OCI-LY3 (cell line): ENCODE results near the gene ACSL4.

Experiments
- EZH2phosphoT487 ChIP-seq: fragments of 200-600 bp; shearing (Covaris generic); IDR thresholded peaks from 2 replicates; pipeline ENCODE4 v1.6.1; 2018; ENCODE audit warnings: antibody characterized with exemption, mixed run types, low read depth
- TF ChIP-seq, protein P1 (sequence below): fragments of 200-600, 300-600 bp; sonication (generic); IDR thresholded peaks from 2 replicates; pipeline ENCODE4 v1.5.1; 2014; ENCODE audit warnings: antibody characterized with exemption, low read length, low read depth

DNA sequence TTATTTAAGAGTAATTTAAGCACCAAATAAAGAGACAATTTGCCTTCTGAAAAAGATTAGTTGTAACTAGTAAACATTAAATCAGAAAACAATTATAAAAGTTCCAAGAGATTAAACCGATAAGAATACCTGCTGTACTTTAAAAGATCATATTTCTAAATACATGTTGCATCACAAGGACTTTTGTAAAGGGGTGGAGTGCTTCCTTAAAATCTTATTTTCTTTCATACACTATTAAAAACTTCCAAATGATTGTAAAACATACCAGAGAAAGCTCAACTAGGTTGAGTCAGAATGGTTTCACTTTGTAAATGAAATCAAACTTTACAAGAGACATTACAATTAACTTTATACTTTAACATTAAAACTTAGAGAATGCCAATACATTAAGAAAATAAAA lies 41.8 kb downstream of the ACSL4 start:
- TF ChIP-seq, protein P1, sequence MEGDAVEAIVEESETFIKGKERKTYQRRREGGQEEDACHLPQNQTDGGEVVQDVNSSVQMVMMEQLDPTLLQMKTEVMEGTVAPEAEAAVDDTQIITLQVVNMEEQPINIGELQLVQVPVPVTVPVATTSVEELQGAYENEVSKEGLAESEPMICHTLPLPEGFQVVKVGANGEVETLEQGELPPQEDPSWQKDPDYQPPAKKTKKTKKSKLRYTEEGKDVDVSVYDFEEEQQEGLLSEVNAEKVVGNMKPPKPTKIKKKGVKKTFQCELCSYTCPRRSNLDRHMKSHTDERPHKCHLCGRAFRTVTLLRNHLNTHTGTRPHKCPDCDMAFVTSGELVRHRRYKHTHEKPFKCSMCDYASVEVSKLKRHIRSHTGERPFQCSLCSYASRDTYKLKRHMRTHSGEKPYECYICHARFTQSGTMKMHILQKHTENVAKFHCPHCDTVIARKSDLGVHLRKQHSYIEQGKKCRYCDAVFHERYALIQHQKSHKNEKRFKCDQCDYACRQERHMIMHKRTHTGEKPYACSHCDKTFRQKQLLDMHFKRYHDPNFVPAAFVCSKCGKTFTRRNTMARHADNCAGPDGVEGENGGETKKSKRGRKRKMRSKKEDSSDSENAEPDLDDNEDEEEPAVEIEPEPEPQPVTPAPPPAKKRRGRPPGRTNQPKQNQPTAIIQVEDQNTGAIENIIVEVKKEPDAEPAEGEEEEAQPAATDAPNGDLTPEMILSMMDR = no peak
- no peak for TF ChIP-seq EZH2phosphoT487
